ENCODE results near the gene MICU1. TPM values are rescaled to one million over a fixed set of nuclear protein-coding genes. Genes with fewer than 3 reads are reported as not detected.

The MICU1 gene
- polyA plus RNA-seq, 1 of the 3 experiments (the other 2 are of a cell fraction), result 24.6 TPM

DNA sequence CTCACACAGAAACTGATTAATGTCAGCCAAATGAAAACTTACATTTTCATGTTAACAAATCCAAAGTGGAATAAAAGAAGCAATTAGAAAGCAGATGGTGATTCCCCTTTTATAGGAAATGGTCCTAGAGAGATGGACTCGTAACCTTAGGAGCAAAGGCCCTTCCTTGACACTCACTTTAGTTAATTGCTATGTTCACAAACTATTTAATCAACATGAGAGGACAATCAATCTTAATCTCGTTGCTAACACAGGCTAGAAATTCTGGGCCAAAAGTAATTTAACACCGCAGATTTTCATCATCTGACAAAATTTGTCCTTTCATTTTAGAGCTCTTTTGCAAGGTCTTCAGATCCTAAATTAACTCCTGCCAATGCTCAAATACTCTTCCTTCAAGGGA is 207.2 kb downstream of the MICU1 start:
- Histone ChIP-seq H3K9ac (no peak overlapping the region), H3K27me3 (ENCODE audit: insufficient read depth) (no peaks in the 10 kb centered on the region), H2AFZ (ENCODE audit: low read depth) (no peak overlapping the region), H3K9me2 (no peaks in the 10 kb centered on the region), H3F3A (replicated peaks; ENCODE audit: insufficient read depth) (no peaks in the 10 kb centered on the region), H3K4me2 (no peak overlapping the region), H3K9me3 (no peaks in the 10 kb centered on the region), H4K20me1 (ENCODE audit: insufficient read depth) (no peaks in the 10 kb centered on the region), H3K79me2 (ENCODE audit: insufficient read depth) (no peaks in the 10 kb centered on the region), H3K36me3 (replicated peaks in 1 of 2; ENCODE audit: control insufficient read depth in 1 of 2, insufficient read depth in 2 of 2, low read length in 1 of 2) (peaks cover 0 to 8% of the 10 kb centered on the region in 2 experiments), H3K4me3 (ENCODE audit: low read depth in 2 of 2, low read length in 1 of 2) (no peak overlapping the region), H3K4me1 (ENCODE audit: control insufficient read depth in 1 of 2, insufficient read depth in 2 of 2, low read depth in 1 of 2, low read length in 1 of 2) (no peaks in the 10 kb centered on the region), H3K27ac (ENCODE audit: low read depth in 2 of 2, low read length in 1 of 2) (no peak overlapping the region)
- POLR2A ChIA-PET, result no interaction called here
- 62% methylated on average over 3 of the region's 3 CpGs for WGBS (ENCODE audit: low lambda C conversion rate)
- CTCF ChIA-PET, result no interaction called here
- DNase-seq, result no peak
- TF ChIP-seq EZH2phosphoT487 (IDR thresholded peaks at IDR 0.05; ENCODE audit: borderline replicate concordance, low read depth), result no peak
- TF ChIP-seq POLR2AphosphoS5 (IDR thresholded peaks at IDR 0.05; ENCODE audit: low read depth, low read length), result no peak
- TF ChIP-seq TAF1 (IDR thresholded peaks at IDR 0.05; ENCODE audit: borderline replicate concordance, low read depth, low read length), result no peak
- no peak for TF ChIP-seq RXRA (IDR thresholded peaks at IDR 0.05; ENCODE audit: borderline replicate concordance, low read depth)
- TF ChIP-seq MXI1 (IDR thresholded peaks at IDR 0.05; ENCODE audit: low read depth, low read length), result no peak
- TF ChIP-seq, protein P1, sequence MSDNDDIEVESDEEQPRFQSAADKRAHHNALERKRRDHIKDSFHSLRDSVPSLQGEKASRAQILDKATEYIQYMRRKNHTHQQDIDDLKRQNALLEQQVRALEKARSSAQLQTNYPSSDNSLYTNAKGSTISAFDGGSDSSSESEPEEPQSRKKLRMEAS (IDR thresholded peaks at IDR 0.05; ENCODE audit: low read depth), result no peak
- no peak for TF ChIP-seq ELF1 (IDR thresholded peaks at IDR 0.05)
- no peak for TF ChIP-seq SMC3 (IDR thresholded peaks at IDR 0.05; ENCODE audit: low read depth, low read length)
- TF ChIP-seq, protein P2, sequence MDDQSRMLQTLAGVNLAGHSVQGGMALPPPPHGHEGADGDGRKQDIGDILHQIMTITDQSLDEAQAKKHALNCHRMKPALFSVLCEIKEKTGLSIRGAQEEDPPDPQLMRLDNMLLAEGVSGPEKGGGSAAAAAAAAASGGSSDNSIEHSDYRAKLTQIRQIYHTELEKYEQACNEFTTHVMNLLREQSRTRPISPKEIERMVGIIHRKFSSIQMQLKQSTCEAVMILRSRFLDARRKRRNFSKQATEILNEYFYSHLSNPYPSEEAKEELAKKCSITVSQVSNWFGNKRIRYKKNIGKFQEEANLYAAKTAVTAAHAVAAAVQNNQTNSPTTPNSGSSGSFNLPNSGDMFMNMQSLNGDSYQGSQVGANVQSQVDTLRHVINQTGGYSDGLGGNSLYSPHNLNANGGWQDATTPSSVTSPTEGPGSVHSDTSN (IDR thresholded peaks at IDR 0.05), result no peak
- TF ChIP-seq FOXM1 (IDR thresholded peaks at IDR 0.05; ENCODE audit: low read depth), result no peak
- no peak for TF ChIP-seq FOSL2 (IDR thresholded peaks at IDR 0.05; ENCODE audit: borderline replicate concordance, low read depth)
- TF ChIP-seq, protein P3, sequence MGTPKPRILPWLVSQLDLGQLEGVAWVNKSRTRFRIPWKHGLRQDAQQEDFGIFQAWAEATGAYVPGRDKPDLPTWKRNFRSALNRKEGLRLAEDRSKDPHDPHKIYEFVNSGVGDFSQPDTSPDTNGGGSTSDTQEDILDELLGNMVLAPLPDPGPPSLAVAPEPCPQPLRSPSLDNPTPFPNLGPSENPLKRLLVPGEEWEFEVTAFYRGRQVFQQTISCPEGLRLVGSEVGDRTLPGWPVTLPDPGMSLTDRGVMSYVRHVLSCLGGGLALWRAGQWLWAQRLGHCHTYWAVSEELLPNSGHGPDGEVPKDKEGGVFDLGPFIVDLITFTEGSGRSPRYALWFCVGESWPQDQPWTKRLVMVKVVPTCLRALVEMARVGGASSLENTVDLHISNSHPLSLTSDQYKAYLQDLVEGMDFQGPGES (IDR thresholded peaks at IDR 0.05; ENCODE audit: low read depth, low read length), result no peak
- TF ChIP-seq JUND (IDR thresholded peaks at IDR 0.05), result no peak
- no peak for TF ChIP-seq GABPA (IDR thresholded peaks at IDR 0.05; ENCODE audit: low read depth)
- TF ChIP-seq, protein P4, sequence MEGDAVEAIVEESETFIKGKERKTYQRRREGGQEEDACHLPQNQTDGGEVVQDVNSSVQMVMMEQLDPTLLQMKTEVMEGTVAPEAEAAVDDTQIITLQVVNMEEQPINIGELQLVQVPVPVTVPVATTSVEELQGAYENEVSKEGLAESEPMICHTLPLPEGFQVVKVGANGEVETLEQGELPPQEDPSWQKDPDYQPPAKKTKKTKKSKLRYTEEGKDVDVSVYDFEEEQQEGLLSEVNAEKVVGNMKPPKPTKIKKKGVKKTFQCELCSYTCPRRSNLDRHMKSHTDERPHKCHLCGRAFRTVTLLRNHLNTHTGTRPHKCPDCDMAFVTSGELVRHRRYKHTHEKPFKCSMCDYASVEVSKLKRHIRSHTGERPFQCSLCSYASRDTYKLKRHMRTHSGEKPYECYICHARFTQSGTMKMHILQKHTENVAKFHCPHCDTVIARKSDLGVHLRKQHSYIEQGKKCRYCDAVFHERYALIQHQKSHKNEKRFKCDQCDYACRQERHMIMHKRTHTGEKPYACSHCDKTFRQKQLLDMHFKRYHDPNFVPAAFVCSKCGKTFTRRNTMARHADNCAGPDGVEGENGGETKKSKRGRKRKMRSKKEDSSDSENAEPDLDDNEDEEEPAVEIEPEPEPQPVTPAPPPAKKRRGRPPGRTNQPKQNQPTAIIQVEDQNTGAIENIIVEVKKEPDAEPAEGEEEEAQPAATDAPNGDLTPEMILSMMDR (IDR thresholded peaks at IDR 0.05), result no peak
- no peak for TF ChIP-seq RAD21 (IDR thresholded peaks at IDR 0.05; ENCODE audit: low read length)
- TF ChIP-seq CHD2 (IDR thresholded peaks at IDR 0.05; ENCODE audit: low read length, partially characterized antibody), result no peak
- TF ChIP-seq GATA2 (CRISPR knock-in tag; IDR thresholded peaks at IDR 0.05), result no peak
